Islet of Langerhans (tissue), 1 donor: ENCODE data around the gene ZNF57.
"Not testable (repeated sequence)": the region's sequence is repeated elsewhere in the genome, so short reads cannot be mapped to it uniquely, and the experiment has no call there.

Experiments
- FAIRE-seq: peaks from one replicate; lab custom pipeline; 2011; peaks lifted over from hg19 to GRCh38; lab: Jason Lieb, UNC

Gene ZNF57

GRCh38 chr19:2896694-2897093 lies 4.0 kb upstream of the ZNF57 start:
- FAIRE-seq: no peak

GRCh38 chr19:2902590-2903218 lies 2.0 kb downstream of the ZNF57 start:
- no peak for FAIRE-seq

GRCh38 chr19:2903326-2903725 lies 2.6 kb downstream of the ZNF57 start:
- FAIRE-seq: not testable (repeated sequence)

- no peak for FAIRE-seq
Measured at GRCh38 chr19:2905918-2906519, 5.3 kb downstream of the ZNF57 start.

GRCh38 chr19:2906631-2907195 lies 6.0 kb downstream of the ZNF57 start:
- no peak for FAIRE-seq

GRCh38 chr19:2912306-2912705 lies 11.6 kb downstream of the ZNF57 start:
- FAIRE-seq: no peak

- FAIRE-seq: no peak
Measured at GRCh38 chr19:2917275-2918184, 16.8 kb downstream of the ZNF57 start.

- FAIRE-seq: no peak
Measured at GRCh38 chr19:2922987-2923386, 22.3 kb downstream of the ZNF57 start.

GRCh38 chr19:2923510-2923909 lies 22.8 kb downstream of the ZNF57 start:
- FAIRE-seq: no peak

- no peak for FAIRE-seq
Measured at GRCh38 chr19:2926341-2927031, 25.8 kb downstream of the ZNF57 start.

GRCh38 chr19:2927032-2927430 lies 26.3 kb downstream of the ZNF57 start:
- no peak for FAIRE-seq

- no peak for FAIRE-seq
Measured at GRCh38 chr19:2933490-2933910, 32.8 kb downstream of the ZNF57 start.

GRCh38 chr19:2935863-2936262 lies 35.1 kb downstream of the ZNF57 start:
- not testable (repeated sequence) for FAIRE-seq

- no peak for FAIRE-seq
Measured at GRCh38 chr19:2942928-2943640, 42.4 kb downstream of the ZNF57 start.

GRCh38 chr19:2944403-2944774 lies 43.7 kb downstream of the ZNF57 start:
- no peak for FAIRE-seq

GRCh38 chr19:2944775-2945574 lies 44.2 kb downstream of the ZNF57 start, which contains the start of gene ZNF77:
Gene ZNF77, minus strand, starts transcription at chr19:2944971. Its CDS starts 131 bp downstream, at chr19:2944840.
- peak; percentile 99 for FAIRE-seq

GRCh38 chr19:2945575-2946184 lies 45.0 kb downstream of the ZNF57 start:
- FAIRE-seq: no peak

GRCh38 chr19:2949939-2950285 lies 49.2 kb downstream of the ZNF57 start:
- FAIRE-seq: no peak

- FAIRE-seq: peak; percentile 95
Measured at GRCh38 chr19:2950286-2951124, 49.8 kb downstream of the ZNF57 start.
